Neutrophil (primary cell): Measurements from ENCODE around the gene YARS2.

Experiments used
- H3K27ac ChIP-seq: fragments of 200-600 bp; sonication (generic); 2 replicates; pipeline ENCODE4 v1.5.1; 2016; ENCODE audit warnings: mild to moderate bottlenecking, moderate library complexity
- H3K27me3 ChIP-seq: fragments of 200-600 bp; sonication (generic); 2 replicates; pipeline ENCODE4 v1.6.0; 2016; ENCODE audit warnings: mild to moderate bottlenecking
- H3K36me3 ChIP-seq: fragments of 200-600 bp; sonication (generic); 2 replicates; pipeline ENCODE4 v1.5.1; 2017
- H3K4me1 ChIP-seq, 2 experiments: fragments of 200-600 bp in 1 of 2; sonication (generic) in 1 of 2; 1 replicate in 1 of 2; 2 replicates in 1 of 2; pipeline versions ENCODE4 v1.5.1 to v1.6.1; 2013 to 2016; ENCODE audit warnings: low read depth in 1 of 2, low read length in 1 of 2, mild to moderate bottlenecking in 1 of 2, moderate library complexity in 1 of 2; ENCODE audit not compliant: control insufficient read depth in 1 of 2, insufficient read depth in 1 of 2
- H3K4me3 ChIP-seq, 2 experiments: fragments of 200-600 bp in 1 of 2; sonication (generic) in 1 of 2; 1 replicate in 1 of 2; 2 replicates in 1 of 2; pipeline ENCODE4 v1.5.1; 2013 to 2016; ENCODE audit warnings: low read depth in 1 of 2, low read length in 1 of 2, mild to moderate bottlenecking in 1 of 2, moderate library complexity in 1 of 2
- H3K9me3 ChIP-seq: fragments of 200-600 bp; sonication (generic); 2 replicates; pipeline ENCODE4 v1.5.1; 2016
- CTCF ChIP-seq: fragments of 200-600 bp; sonication (generic); IDR thresholded peaks from 2 replicates; pipeline ENCODE4 v1.5.1; 2016; ENCODE audit warnings: antibody characterized with exemption

Gene YARS2

GRCh38 chr12:32753605-32754004 is 2.1 kb downstream of the YARS2 start:
- Histone ChIP-seq H3K27ac (no peak overlapping the region), H3K4me3 (no peak overlapping the region), H3K36me3 (peaks cover 39% of the 10 kb centered on the region), H3K9me3 (no peaks in the 10 kb centered on the region), H3K27me3 (no peaks in the 10 kb centered on the region), H3K4me1 (peaks cover 6 to 18% of the 10 kb centered on the region in 2 experiments)
- no peak for TF ChIP-seq CTCF

- Histone ChIP-seq H3K27me3 (no peaks in the 10 kb centered on the region), H3K27ac (no peak overlapping the region), H3K4me3 (no peak overlapping the region), H3K9me3 (no peaks in the 10 kb centered on the region), H3K4me1 (no peaks in the 10 kb centered on the region), H3K36me3 (peaks cover 85% of the 10 kb centered on the region)
- no peak for TF ChIP-seq CTCF
These were observed 12.4 kb downstream of the YARS2 start for GRCh38 chr12:32743264-32743663.

GRCh38 chr12:32742133-32742532 is 13.6 kb downstream of the YARS2 start:
- peaks cover 84% of the 10 kb centered on the region for H3K36me3 ChIP-seq
- H3K27me3 ChIP-seq = no peaks in the 10 kb centered on the region
- no peak overlapping the region for H3K27ac ChIP-seq
- H3K4me3 ChIP-seq = no peak overlapping the region
- H3K4me1 ChIP-seq = no peaks in the 10 kb centered on the region
- TF ChIP-seq CTCF = no peak
- H3K9me3 ChIP-seq = no peaks in the 10 kb centered on the region

- no peak overlapping the region for H3K4me3 ChIP-seq
- no peaks in the 10 kb centered on the region for H3K9me3 ChIP-seq
- H3K36me3 ChIP-seq = peaks cover 71% of the 10 kb centered on the region
- no peaks in the 10 kb centered on the region for H3K27me3 ChIP-seq
- no peak overlapping the region for H3K27ac ChIP-seq
- no peaks in the 10 kb centered on the region for H3K4me1 ChIP-seq
- TF ChIP-seq CTCF = no peak
These were observed 16.4 kb downstream of the YARS2 start for GRCh38 chr12:32739279-32739678.

- TF ChIP-seq CTCF = no peak
- Histone ChIP-seq H3K4me3 (no peak overlapping the region), H3K4me1 (no peaks in the 10 kb centered on the region), H3K27ac (no peak overlapping the region), H3K27me3 (no peaks in the 10 kb centered on the region), H3K9me3 (no peaks in the 10 kb centered on the region), H3K36me3 (peaks cover 74% of the 10 kb centered on the region)
These were observed 18.0 kb downstream of the YARS2 start for GRCh38 chr12:32737715-32738114.

- Histone ChIP-seq H3K36me3 (peaks cover 75% of the 10 kb centered on the region), H3K4me3 (no peak overlapping the region), H3K9me3 (no peaks in the 10 kb centered on the region), H3K4me1 (no peaks in the 10 kb centered on the region), H3K27ac (no peak overlapping the region), H3K27me3 (no peaks in the 10 kb centered on the region)
- TF ChIP-seq CTCF = no peak
These were observed 19.3 kb downstream of the YARS2 start for GRCh38 chr12:32736445-32736844.
